H1 (cell line): ENCODE data around the gene S100A10. TPM values are rescaled to one million over a fixed set of nuclear protein-coding genes. Genes with fewer than 3 reads are reported as not detected.
A peak's percentile ranks its signal among the peaks of the same experiment; 100 is the strongest.

ENCODE experiments used
- CTCF ChIA-PET: fragments of 300-600 bp; sonication (Branson Sonifier 250); formaldehyde crosslinking; loops from one replicate; lab custom pipeline; 2021; ENCODE audit not compliant: partially characterized antibody; lab: Charles Lee
- POLR2A ChIA-PET: fragments of 300-600 bp; sonication (Branson Sonifier 250); formaldehyde crosslinking; loops from one replicate; lab custom pipeline; 2021; ENCODE audit warnings: inconsistent platforms; ENCODE audit not compliant: partially characterized antibody; lab: Charles Lee
- DNase-seq, 2 experiments: peaks; one replicate each; pipeline versions ENCODE4 v3.0.0 to v3.0.0-alpha.2; 2010 to 2022; ENCODE audit warnings: low spot score in 2 of 2, low read depth in 1 of 2, mixed read lengths in 1 of 2
- FAIRE-seq: peaks from 2 replicates; lab custom pipeline; 2011; peaks lifted over from hg19 to GRCh38; lab: Jason Lieb, UNC
- H2AFZ ChIP-seq: 2 replicates; pipeline ENCODE4 v1.8.1; 2012; ENCODE audit warnings: low read length, inconsistent platforms
- H2AK5ac ChIP-seq: 2 replicates; pipeline ENCODE4 v1.6.1; 2013; ENCODE audit warnings: low read depth, low read length
- H2BK120ac ChIP-seq: replicated peaks from 2 replicates; pipeline ENCODE3; 2013; ENCODE audit warnings: low read depth, low read length, inconsistent platforms
- H2BK12ac ChIP-seq: 2 replicates; pipeline ENCODE4 v1.6.1; 2013; ENCODE audit warnings: low read depth, low read length
- H2BK15ac ChIP-seq: 2 replicates; pipeline ENCODE4 v1.6.1; 2013; ENCODE audit warnings: low read length
- H2BK20ac ChIP-seq: 2 replicates; pipeline ENCODE4 v1.6.1; 2013; ENCODE audit warnings: low read length
- H2BK5ac ChIP-seq: 2 replicates; pipeline ENCODE4 v1.6.1; 2013; ENCODE audit warnings: low read depth, low read length
- H3K14ac ChIP-seq: 2 replicates; pipeline ENCODE4 v1.6.1; 2013; ENCODE audit warnings: inconsistent platforms; ENCODE audit not compliant: insufficient read length
- H3K18ac ChIP-seq: 2 replicates; pipeline ENCODE4 v1.6.1; 2013; ENCODE audit warnings: low read length; ENCODE audit errors: extremely low read depth
- H3K23ac ChIP-seq: 2 replicates; pipeline ENCODE4 v1.6.1; 2013; ENCODE audit warnings: inconsistent platforms; ENCODE audit not compliant: insufficient read length
- H3K23me2 ChIP-seq: 2 replicates; pipeline ENCODE4 v1.6.1; 2013; ENCODE audit warnings: low read depth, low read length
- H3K27ac ChIP-seq: 2 replicates; pipeline ENCODE4 v1.6.1; 2011; ENCODE audit warnings: low read depth, low read length, inconsistent platforms
- H3K27me3 ChIP-seq, 4 experiments: replicated peaks in 1 of 4; 1 replicate in 1 of 4; 2 replicates in 3 of 4; pipeline versions ENCODE4 v1.6.1 to v1.8.1; 2011 to 2013; ENCODE audit warnings: low read length in 3 of 4, mild to moderate bottlenecking in 3 of 4, inconsistent platforms in 2 of 4, mixed read lengths in 2 of 4, moderate library complexity in 1 of 4; ENCODE audit not compliant: control insufficient read depth in 3 of 4, insufficient read depth in 3 of 4; ENCODE audit errors: extremely low read depth in 1 of 4
- H3K36me3 ChIP-seq, 4 experiments: 2 replicates each; pipeline versions ENCODE4 v1.6.1 to v1.8.1; 2011 to 2013; ENCODE audit warnings: mild to moderate bottlenecking in 4 of 4, low read length in 3 of 4, moderate library complexity in 2 of 4, control low read depth in 1 of 4, inconsistent platforms in 1 of 4; ENCODE audit not compliant: insufficient read depth in 4 of 4, control insufficient read depth in 2 of 4
- H3K4ac ChIP-seq: replicated peaks from 2 replicates; pipeline ENCODE3; 2013; ENCODE audit warnings: low read length, low read depth, mixed read lengths, inconsistent platforms; ENCODE audit not compliant: insufficient read length
- H3K4me1 ChIP-seq, 4 experiments: replicated peaks in 1 of 4; 1 replicate in 1 of 4; 2 replicates in 3 of 4; pipeline versions ENCODE4 v1.6.1 to v1.8.1; 2011 to 2013; ENCODE audit warnings: low read length in 3 of 4, inconsistent platforms in 2 of 4, mixed read lengths in 1 of 4; ENCODE audit not compliant: insufficient read depth in 4 of 4, control insufficient read depth in 3 of 4
- H3K4me2 ChIP-seq, 2 experiments: 2 replicates each; pipeline versions ENCODE4 v1.6.1 to v1.8.1; 2011 to 2013; ENCODE audit warnings: low read depth in 2 of 2, low read length in 2 of 2, control low read depth in 1 of 2, inconsistent platforms in 1 of 2, mild to moderate bottlenecking in 1 of 2; ENCODE audit not compliant: insufficient read depth in 1 of 2
- H3K4me3 ChIP-seq, 4 experiments: fragments of 200-600, 300-600 bp in 1 of 4; sonication (generic), shearing (Covaris generic), sonication (Bioruptor Twin) in 1 of 4; 2 replicates each; pipeline versions ENCODE4 v1.5.1 to v1.8.1; 2011 to 2016; ENCODE audit warnings: low read length in 4 of 4, low read depth in 3 of 4, control low read depth in 2 of 4, inconsistent platforms in 2 of 4, mild to moderate bottlenecking in 2 of 4, mixed read lengths in 1 of 4, moderate library complexity in 1 of 4; ENCODE audit not compliant: insufficient read depth in 2 of 4; ENCODE audit errors: extremely low read depth in 1 of 4
- H3K56ac ChIP-seq: replicated peaks from 2 replicates; pipeline ENCODE3; 2013; ENCODE audit warnings: low read depth, mild to moderate bottlenecking, mixed read lengths, low read length, inconsistent platforms; ENCODE audit not compliant: insufficient read length
- H3K79me1 ChIP-seq: 2 replicates; pipeline ENCODE4 v1.6.1; 2013; ENCODE audit warnings: low read depth, low read length, control low read depth
- H3K79me2 ChIP-seq, 2 experiments: 2 replicates each; pipeline versions ENCODE4 v1.6.1 to v1.8.1; 2012 to 2013; ENCODE audit warnings: low read length in 2 of 2, mild to moderate bottlenecking in 2 of 2, inconsistent platforms in 1 of 2; ENCODE audit not compliant: insufficient read depth in 2 of 2, control insufficient read depth in 1 of 2
- H3K9ac ChIP-seq, 4 experiments: replicated peaks in 1 of 4; 1 replicate in 1 of 4; 2 replicates in 3 of 4; pipeline versions ENCODE4 v1.6.1 to v1.8.1; 2011 to 2013; ENCODE audit warnings: low read depth in 3 of 4, low read length in 3 of 4, control low read depth in 2 of 4, mild to moderate bottlenecking in 2 of 4, moderate library complexity in 2 of 4, inconsistent platforms in 1 of 4; ENCODE audit errors: extremely low read depth in 1 of 4
- H3K9me3 ChIP-seq, 2 experiments: 2 replicates each; pipeline versions ENCODE4 v1.6.1 to v1.8.1; 2012 to 2013; ENCODE audit warnings: mild to moderate bottlenecking in 2 of 2, moderate library complexity in 2 of 2, control low read depth in 1 of 2, inconsistent platforms in 1 of 2, low read depth in 1 of 2, low read length in 1 of 2, mixed read lengths in 1 of 2; ENCODE audit not compliant: insufficient read depth in 2 of 2
- H4K20me1 ChIP-seq, 2 experiments: replicated peaks in 1 of 2; 2 replicates each; pipeline versions ENCODE3 to v1.8.1; 2011 to 2013; ENCODE audit warnings: inconsistent platforms in 2 of 2, low read length in 2 of 2, mild to moderate bottlenecking in 1 of 2; ENCODE audit not compliant: insufficient read depth in 2 of 2, control insufficient read depth in 1 of 2
- H4K5ac ChIP-seq: 2 replicates; pipeline ENCODE4 v1.6.1; 2013; ENCODE audit warnings: low read length, low read depth, mixed read lengths, inconsistent platforms; ENCODE audit not compliant: insufficient read length
- H4K8ac ChIP-seq: 2 replicates; pipeline ENCODE4 v1.8.0; 2013; ENCODE audit warnings: mild to moderate bottlenecking, moderate library complexity, low read length, inconsistent platforms; ENCODE audit not compliant: insufficient read depth; ENCODE audit errors: extremely low read depth
- H4K91ac ChIP-seq: replicated peaks from 2 replicates; pipeline ENCODE3; 2013; ENCODE audit warnings: low read length, mixed read lengths, inconsistent platforms; ENCODE audit not compliant: insufficient read length
- RAD21 ChIP-seq, 2 experiments: IDR thresholded peaks in 1 of 2; conservative IDR thresholded peaks in 1 of 2; 2 replicates each; pipeline ENCODE4 v1.6.1; 2011; ENCODE audit warnings: low read depth in 2 of 2, low read length in 2 of 2, improper control_type of control experiment in 1 of 2, inconsistent platforms in 1 of 2, mild to moderate bottlenecking in 1 of 2, moderate library complexity in 1 of 2
- TAF7 ChIP-seq: optimal IDR thresholded peaks from 2 replicates; pipeline ENCODE3; 2011; ENCODE audit warnings: low read depth, mild to moderate bottlenecking, inconsistent platforms, low read length, moderate library complexity, borderline replicate concordance
- WGBS, 2 experiments: shearing (Covaris generic) in 1 of 2; methylation state at CpG; one replicate each; pipeline versions ENCODE4 v1.1.6 to v1.1.7; 2013 to 2015; ENCODE audit warnings: low lambda C conversion rate in 2 of 2, mixed read lengths in 2 of 2, inconsistent platforms in 1 of 2, low coverage in 1 of 2, missing lambda C conversion rate in 1 of 2; ENCODE audit not compliant: insufficient replicate concordance in 2 of 2, insufficient coverage in 1 of 2, insufficient read length in 1 of 2; ENCODE audit errors: extremely low coverage in 1 of 2, missing lambda C conversion rate in 1 of 2; 5-methylcytosine and 5-hydroxymethylcytosine counted together
- polyA plus RNA-seq, 7 experiments: library from polyadenylated mRNA; depleted of rRNA in 3 of 7; stranded (reverse) in 5 of 7; unstranded in 2 of 7; fragments of >200 nt in 5 of 7; fragments of 200-250 nt in 2 of 7; gene quantifications; 1 replicate in 5 of 7; 2 replicates in 1 of 7; 4 replicates in 1 of 7; pipeline versions ENCODE4 v1.2.1 to v1.2.3, GENCODE V29; 2011 to 2013; ENCODE audit warnings: missing spikeins in 2 of 7, mixed read lengths in 2 of 7
- total RNA-seq: library from RNA; stranded (reverse); fragmentation: NEBNext Ultra II Directional; extraction: Animal tissue kit (Norgen Biotek cat#: 25700); gene quantifications from 2 replicates; pipeline ENCODE4 v1.2.1, GENCODE V29; 2021
- TF ChIP-seq, protein P1 (sequence below), 3 experiments: IDR thresholded peaks; 1 replicate in 2 of 3; 2 replicates in 1 of 3; pipeline versions ENCODE4 v1.5.1 to v1.6.1; 2011; ENCODE audit warnings: low read length in 3 of 3, mild to moderate bottlenecking in 3 of 3, inconsistent platforms in 2 of 3, low read depth in 1 of 3, moderate library complexity in 1 of 3; ENCODE audit not compliant: insufficient read depth in 1 of 3; ENCODE audit errors: control extremely low read depth in 1 of 3

The S100A10 gene
- total and polyA plus RNA-seq, 2 of the 8 experiments (the other 6 are each of a cell fraction or from before 2014, with no cell fraction given): 23.9 to 231 TPM

GRCh38 chr1:152001631-152002584 is 8.2 kb upstream of the S100A10 start:
- peak overlapping the region; percentile 1; the same call in 1 of the 2 replicates for H2BK12ac ChIP-seq
- H3K14ac ChIP-seq: no peak overlapping the region
- H2BK20ac ChIP-seq: no peak overlapping the region
- no peaks in the 10 kb centered on the region for H4K20me1 ChIP-seq
- H3K79me1 ChIP-seq: no peaks in the 10 kb centered on the region
- H3K36me3 ChIP-seq: no peaks in the 10 kb centered on the region
- H3K27me3 ChIP-seq: no peaks in the 10 kb centered on the region
- H3K4ac ChIP-seq: no peak overlapping the region
- H2BK15ac ChIP-seq: no peak overlapping the region
- no peak overlapping the region for H3K4me3 ChIP-seq
- no peak overlapping the region for H4K91ac ChIP-seq
- H3K18ac ChIP-seq: no peak overlapping the region; the same call in 1 of the 2 replicates
- TF ChIP-seq TAF7 (no peak), RAD21 (IDR thresholded peaks at IDR 0.05 in 1 of 2, conservative IDR thresholded peaks at IDR 0.05 in 1 of 2; ENCODE audit: low read depth in 2 of 2, low read length in 2 of 2) (peak; percentile 92 to 94)
- TF ChIP-seq, protein P1, sequence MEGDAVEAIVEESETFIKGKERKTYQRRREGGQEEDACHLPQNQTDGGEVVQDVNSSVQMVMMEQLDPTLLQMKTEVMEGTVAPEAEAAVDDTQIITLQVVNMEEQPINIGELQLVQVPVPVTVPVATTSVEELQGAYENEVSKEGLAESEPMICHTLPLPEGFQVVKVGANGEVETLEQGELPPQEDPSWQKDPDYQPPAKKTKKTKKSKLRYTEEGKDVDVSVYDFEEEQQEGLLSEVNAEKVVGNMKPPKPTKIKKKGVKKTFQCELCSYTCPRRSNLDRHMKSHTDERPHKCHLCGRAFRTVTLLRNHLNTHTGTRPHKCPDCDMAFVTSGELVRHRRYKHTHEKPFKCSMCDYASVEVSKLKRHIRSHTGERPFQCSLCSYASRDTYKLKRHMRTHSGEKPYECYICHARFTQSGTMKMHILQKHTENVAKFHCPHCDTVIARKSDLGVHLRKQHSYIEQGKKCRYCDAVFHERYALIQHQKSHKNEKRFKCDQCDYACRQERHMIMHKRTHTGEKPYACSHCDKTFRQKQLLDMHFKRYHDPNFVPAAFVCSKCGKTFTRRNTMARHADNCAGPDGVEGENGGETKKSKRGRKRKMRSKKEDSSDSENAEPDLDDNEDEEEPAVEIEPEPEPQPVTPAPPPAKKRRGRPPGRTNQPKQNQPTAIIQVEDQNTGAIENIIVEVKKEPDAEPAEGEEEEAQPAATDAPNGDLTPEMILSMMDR (IDR thresholded peaks at IDR 0.05; ENCODE audit: control extremely low read depth in 1 of 3, insufficient read depth in 1 of 3, low read depth in 1 of 3, low read length in 3 of 3): peak; percentile 67 to 87 (median 85)
- H3K4me1 ChIP-seq: peaks cover 0 to 4% (median 0%) of the 10 kb centered on the region in 4 experiments; a peak in 1 of 7 replicates
- H2BK120ac ChIP-seq: no peak overlapping the region
- H3K27ac ChIP-seq: no peak overlapping the region
- no peaks in the 10 kb centered on the region for H3K9me3 ChIP-seq
- DNase-seq (peak in 1 of 2 experiments; percentile 88), FAIRE-seq (peak; percentile 88)
- no peak overlapping the region for H3K23ac ChIP-seq
- H4K5ac ChIP-seq: no peak overlapping the region
- H2BK5ac ChIP-seq: no peak overlapping the region
- H2AFZ ChIP-seq: peak overlapping the region; percentile 8; the same call in 1 of the 2 replicates
- H3K9ac ChIP-seq: no peak overlapping the region
- WGBS, 2 experiments: 73% methylated on average over 4 of the region's 4 CpGs; no CpG with 5 or more reads in 1 of the 2 experiments
- H3K56ac ChIP-seq: no peak overlapping the region
- no peak overlapping the region; the same call in 1 of the 2 replicates for H2AK5ac ChIP-seq
- H3K23me2 ChIP-seq: no peaks in the 10 kb centered on the region
- H3K79me2 ChIP-seq: no peaks in the 10 kb centered on the region
- no peak overlapping the region for H4K8ac ChIP-seq
- no peak overlapping the region for H3K4me2 ChIP-seq
- ChIA-PET POLR2A (interaction anchor here (0.8 to 1.1 kb wide), 4 partner anchors 19 to 93 kb away, joined by 3 to 4 read pairs (median 3); partner anchors contain the start of gene THEM4), CTCF (interaction anchor here (0.5 to 31.0 kb wide), 42 partner anchors 10 to 1630 kb away, joined by 3 to 553 read pairs (median 5); partner anchors contain the start of genes C2CD4D, S100A11 and THEM4)
